Measurements from ENCODE around the gene UGT3A2.

UGT3A2 gene

GRCh38 chr5:36029914-36030313, 36.8 kb downstream of the UGT3A2 start:
- Histone ChIP-seq H3K4me3 (ENCODE audit: low read length in 2 of 2) (no peak overlapping the region), H3K23ac (ENCODE audit: low read depth, low read length, poor library complexity) (no peak overlapping the region), H2BK5ac (ENCODE audit: low read length) (no peak overlapping the region), H3K9me3 (replicated peaks in 1 of 2; ENCODE audit: control insufficient read depth in 2 of 2, insufficient read depth in 1 of 2, low read depth in 1 of 2, low read length in 2 of 2) (no peaks in the 10 kb centered on the region), H3K18ac (ENCODE audit: low read length) (no peak overlapping the region), H3K79me1 (ENCODE audit: low read depth, low read length) (no peaks in the 10 kb centered on the region), H4K91ac (ENCODE audit: low read depth, low read length, poor library complexity) (no peak overlapping the region), H3K4ac (ENCODE audit: low read length) (no peak overlapping the region), H3K4me1 (ENCODE audit: control insufficient read depth in 2 of 2, insufficient read depth in 1 of 2, low read depth in 1 of 2, low read length in 2 of 2) (no peaks in the 10 kb centered on the region), H3K9ac (ENCODE audit: low read depth, low read length, poor library complexity) (no peak overlapping the region), H2BK120ac (ENCODE audit: low read depth, low read length) (no peak overlapping the region), H2AFZ (ENCODE audit: low read length) (no peak overlapping the region), H3K14ac (ENCODE audit: low read length) (no peak overlapping the region), H3K4me2 (ENCODE audit: insufficient read depth, low read length, poor library complexity, severe bottlenecking) (no peak overlapping the region), H3K27me3 (ENCODE audit: control insufficient read depth in 3 of 3, insufficient read depth in 3 of 3, low read depth in 1 of 3, low read length in 3 of 3) (no peaks in the 10 kb centered on the region), H4K8ac (ENCODE audit: low read depth, low read length) (no peak overlapping the region), H3K36me3 (replicated peaks in 1 of 2; ENCODE audit: control insufficient read depth in 2 of 2, insufficient read depth in 2 of 2, low read length in 2 of 2) (no peaks in the 10 kb centered on the region), H2AK5ac (ENCODE audit: low read depth, low read length) (no peak overlapping the region), H3K27ac (replicated peaks; ENCODE audit: low read length) (no peak overlapping the region), H2BK15ac (ENCODE audit: low read length) (no peak overlapping the region), H2BK12ac (ENCODE audit: low read length) (no peak overlapping the region)
- no peak for DNase-seq (ENCODE audit: low spot score)
- WGBS, 2 donors (ENCODE audit: extremely low coverage in 2 of 2, insufficient read length in 2 of 2, insufficient replicate concordance in 1 of 2): no CpG with 5 or more reads among the region's 1 CpG

- no peak overlapping the region for H3K4me3 ChIP-seq (ENCODE audit: low read length in 2 of 2)
- no peak for DNase-seq (ENCODE audit: low spot score)
- no peak overlapping the region for H2BK12ac ChIP-seq (ENCODE audit: low read length)
- no peak overlapping the region for H3K18ac ChIP-seq (ENCODE audit: low read length)
- H4K91ac ChIP-seq (ENCODE audit: low read depth, low read length, poor library complexity): no peak overlapping the region
- H3K4me1 ChIP-seq (ENCODE audit: control insufficient read depth in 2 of 2, insufficient read depth in 1 of 2, low read depth in 1 of 2, low read length in 2 of 2): no peaks in the 10 kb centered on the region
- H2BK120ac ChIP-seq (ENCODE audit: low read depth, low read length): no peak overlapping the region
- H3K79me1 ChIP-seq (ENCODE audit: low read depth, low read length): no peaks in the 10 kb centered on the region
- no peaks in the 10 kb centered on the region for H3K27me3 ChIP-seq (ENCODE audit: control insufficient read depth in 3 of 3, insufficient read depth in 3 of 3, low read depth in 1 of 3, low read length in 3 of 3)
- H2BK15ac ChIP-seq (ENCODE audit: low read length): no peak overlapping the region
- no peak overlapping the region for H3K23ac ChIP-seq (ENCODE audit: low read depth, low read length, poor library complexity)
- peaks cover 0 to 4% of the 10 kb centered on the region in 2 donors for H3K9me3 ChIP-seq (replicated peaks in 1 of 2; ENCODE audit: control insufficient read depth in 2 of 2, insufficient read depth in 1 of 2, low read depth in 1 of 2, low read length in 2 of 2)
- no peak overlapping the region for H3K4ac ChIP-seq (ENCODE audit: low read length)
- no peak overlapping the region for H3K9ac ChIP-seq (ENCODE audit: low read depth, low read length, poor library complexity)
- no peak overlapping the region for H4K8ac ChIP-seq (ENCODE audit: low read depth, low read length)
- no peak overlapping the region for H3K14ac ChIP-seq (ENCODE audit: low read length)
- no peak overlapping the region for H2AK5ac ChIP-seq (ENCODE audit: low read depth, low read length)
- no peak overlapping the region for H3K27ac ChIP-seq (replicated peaks; ENCODE audit: low read length)
- H3K4me2 ChIP-seq (ENCODE audit: insufficient read depth, low read length, poor library complexity, severe bottlenecking): no peak overlapping the region
- H3K36me3 ChIP-seq (replicated peaks in 1 of 2; ENCODE audit: control insufficient read depth in 2 of 2, insufficient read depth in 2 of 2, low read length in 2 of 2): no peaks in the 10 kb centered on the region
- no CpG with 5 or more reads among the region's 5 CpGs for WGBS, 2 donors (ENCODE audit: extremely low coverage in 2 of 2, insufficient read length in 2 of 2, insufficient replicate concordance in 1 of 2)
- no peak overlapping the region for H2BK5ac ChIP-seq (ENCODE audit: low read length)
- H2AFZ ChIP-seq (ENCODE audit: low read length): no peak overlapping the region
Observed at GRCh38 chr5:36028816-36029465, 37.7 kb downstream of the UGT3A2 start.

DNA sequence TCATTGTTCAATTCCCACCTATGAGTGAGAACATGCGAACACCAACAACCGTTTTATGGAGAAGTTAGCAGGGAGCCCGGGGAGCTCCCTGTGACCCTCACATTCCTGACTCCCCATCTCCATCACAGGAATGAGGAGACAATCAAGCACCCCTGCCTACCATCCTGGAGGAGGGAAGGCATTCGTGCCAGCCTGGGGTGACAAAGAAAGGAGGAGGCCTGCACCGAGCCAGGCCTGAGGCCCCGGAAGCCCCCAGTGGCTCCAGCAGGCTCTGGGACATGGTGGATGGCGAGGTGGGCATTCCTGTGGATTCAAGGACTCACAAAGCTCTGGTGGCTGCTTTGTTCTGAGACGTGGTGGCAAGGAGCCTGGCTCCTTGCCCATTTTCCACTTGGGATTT, 39.0 kb downstream of the UGT3A2 start:
- no peak overlapping the region for H2AFZ ChIP-seq (ENCODE audit: low read length)
- no peak overlapping the region for H3K18ac ChIP-seq (ENCODE audit: low read length)
- H3K79me1 ChIP-seq (ENCODE audit: low read depth, low read length): no peaks in the 10 kb centered on the region
- no peak overlapping the region for H2BK12ac ChIP-seq (ENCODE audit: low read length)
- no peak overlapping the region for H3K27ac ChIP-seq (replicated peaks; ENCODE audit: low read length)
- no peak overlapping the region for H3K4me2 ChIP-seq (ENCODE audit: insufficient read depth, low read length, poor library complexity, severe bottlenecking)
- no CpG with 5 or more reads among the region's 8 CpGs for WGBS, 2 donors (ENCODE audit: extremely low coverage in 2 of 2, insufficient read length in 2 of 2, insufficient replicate concordance in 1 of 2)
- H3K9ac ChIP-seq (ENCODE audit: low read depth, low read length, poor library complexity): no peak overlapping the region
- H3K4me3 ChIP-seq (ENCODE audit: low read length in 2 of 2): no peak overlapping the region
- no peak overlapping the region for H4K91ac ChIP-seq (ENCODE audit: low read depth, low read length, poor library complexity)
- DNase-seq (ENCODE audit: low spot score): no peak
- H3K23ac ChIP-seq (ENCODE audit: low read depth, low read length, poor library complexity): no peak overlapping the region
- no peak overlapping the region for H2BK15ac ChIP-seq (ENCODE audit: low read length)
- no peaks in the 10 kb centered on the region for H3K4me1 ChIP-seq (ENCODE audit: control insufficient read depth in 2 of 2, insufficient read depth in 1 of 2, low read depth in 1 of 2, low read length in 2 of 2)
- H3K9me3 ChIP-seq (replicated peaks in 1 of 2; ENCODE audit: control insufficient read depth in 2 of 2, insufficient read depth in 1 of 2, low read depth in 1 of 2, low read length in 2 of 2): peaks cover 0 to 4% of the 10 kb centered on the region in 2 donors
- no peaks in the 10 kb centered on the region for H3K27me3 ChIP-seq (ENCODE audit: control insufficient read depth in 3 of 3, insufficient read depth in 3 of 3, low read depth in 1 of 3, low read length in 3 of 3)
- H2BK5ac ChIP-seq (ENCODE audit: low read length): no peak overlapping the region
- no peak overlapping the region for H2BK120ac ChIP-seq (ENCODE audit: low read depth, low read length)
- H3K36me3 ChIP-seq (replicated peaks in 1 of 2; ENCODE audit: control insufficient read depth in 2 of 2, insufficient read depth in 2 of 2, low read length in 2 of 2): no peaks in the 10 kb centered on the region
- H4K8ac ChIP-seq (ENCODE audit: low read depth, low read length): no peak overlapping the region
- no peak overlapping the region for H3K4ac ChIP-seq (ENCODE audit: low read length)
- no peak overlapping the region for H3K14ac ChIP-seq (ENCODE audit: low read length)
- no peak overlapping the region for H2AK5ac ChIP-seq (ENCODE audit: low read depth, low read length)

DNA sequence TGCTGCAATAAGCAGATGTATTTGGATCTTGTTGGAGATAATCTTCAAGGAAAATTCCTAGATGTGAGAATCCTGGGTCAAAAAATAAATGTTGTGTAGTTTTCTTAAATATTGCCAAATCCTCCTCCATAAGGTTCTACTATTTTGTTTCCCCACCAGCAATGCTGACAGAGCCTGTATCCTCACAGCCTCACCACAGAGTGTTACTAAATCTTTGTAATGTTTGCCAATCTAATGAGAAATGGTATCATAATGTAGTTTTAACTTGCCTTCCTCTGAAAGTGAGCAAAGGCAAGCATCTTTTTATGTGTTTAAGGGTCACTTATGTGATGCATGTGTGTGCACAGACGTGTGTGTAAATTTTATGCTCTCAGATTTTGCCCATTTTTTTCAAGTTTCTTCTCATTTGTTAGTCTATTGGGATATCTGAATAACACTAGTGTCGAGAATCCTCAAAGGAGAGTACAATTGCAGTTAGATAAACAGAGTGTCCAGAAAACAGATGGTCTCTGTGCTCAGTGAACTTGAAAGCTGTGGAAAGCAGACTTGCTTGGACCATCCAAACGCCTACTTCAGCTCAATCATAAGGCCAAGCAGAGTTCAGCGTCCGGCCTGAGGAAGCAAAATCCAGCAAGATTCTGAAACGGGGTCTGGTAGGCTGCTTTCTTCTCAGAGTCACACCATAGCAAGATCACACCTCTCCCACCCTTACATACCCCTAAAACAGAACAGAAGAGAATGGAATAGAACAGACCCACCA, 39.8 kb downstream of the UGT3A2 start:
- no peak overlapping the region for H4K8ac ChIP-seq (ENCODE audit: low read depth, low read length)
- no peak overlapping the region for H2AFZ ChIP-seq (ENCODE audit: low read length)
- no peak overlapping the region for H3K14ac ChIP-seq (ENCODE audit: low read length)
- no peaks in the 10 kb centered on the region for H3K27me3 ChIP-seq (ENCODE audit: control insufficient read depth in 3 of 3, insufficient read depth in 3 of 3, low read depth in 1 of 3, low read length in 3 of 3)
- no peak overlapping the region for H3K4me2 ChIP-seq (ENCODE audit: insufficient read depth, low read length, poor library complexity, severe bottlenecking)
- H3K4me1 ChIP-seq (ENCODE audit: control insufficient read depth in 2 of 2, insufficient read depth in 1 of 2, low read depth in 1 of 2, low read length in 2 of 2): peaks cover 0 to 2% of the 10 kb centered on the region in 2 donors
- no peak overlapping the region for H3K4ac ChIP-seq (ENCODE audit: low read length)
- H3K9ac ChIP-seq (ENCODE audit: low read depth, low read length, poor library complexity): no peak overlapping the region
- no peak overlapping the region for H4K91ac ChIP-seq (ENCODE audit: low read depth, low read length, poor library complexity)
- H3K9me3 ChIP-seq (replicated peaks in 1 of 2; ENCODE audit: control insufficient read depth in 2 of 2, insufficient read depth in 1 of 2, low read depth in 1 of 2, low read length in 2 of 2): peaks cover 0 to 4% of the 10 kb centered on the region in 2 donors
- no peak overlapping the region for H3K18ac ChIP-seq (ENCODE audit: low read length)
- H2BK120ac ChIP-seq (ENCODE audit: low read depth, low read length): no peak overlapping the region
- no peak overlapping the region for H2AK5ac ChIP-seq (ENCODE audit: low read depth, low read length)
- no CpG with 5 or more reads among the region's 6 CpGs for WGBS, 2 donors (ENCODE audit: extremely low coverage in 2 of 2, insufficient read length in 2 of 2, insufficient replicate concordance in 1 of 2)
- no peak overlapping the region for H2BK5ac ChIP-seq (ENCODE audit: low read length)
- H2BK12ac ChIP-seq (ENCODE audit: low read length): no peak overlapping the region
- H3K27ac ChIP-seq (replicated peaks; ENCODE audit: low read length): no peak overlapping the region
- no peak overlapping the region for H2BK15ac ChIP-seq (ENCODE audit: low read length)
- no peaks in the 10 kb centered on the region for H3K36me3 ChIP-seq (replicated peaks in 1 of 2; ENCODE audit: control insufficient read depth in 2 of 2, insufficient read depth in 2 of 2, low read length in 2 of 2)
- no peak for DNase-seq (ENCODE audit: low spot score)
- H3K4me3 ChIP-seq (ENCODE audit: low read length in 2 of 2): no peak overlapping the region
- H3K79me1 ChIP-seq (ENCODE audit: low read depth, low read length): no peaks in the 10 kb centered on the region
- no peak overlapping the region for H3K23ac ChIP-seq (ENCODE audit: low read depth, low read length, poor library complexity)

Measured in neuronal stem cell (in vitro differentiated cells).